ENCODE measurements around the gene FTL. TPM values are rescaled to one million over a fixed set of nuclear protein-coding genes. Genes with fewer than 3 reads are reported as not detected.
A peak's percentile ranks its signal among the peaks of the same experiment; 100 is the strongest.

FTL gene
- total and polyA plus RNA-seq, 4 donors, result 2,880 to 22,369 (median 12,158) TPM

DNA sequence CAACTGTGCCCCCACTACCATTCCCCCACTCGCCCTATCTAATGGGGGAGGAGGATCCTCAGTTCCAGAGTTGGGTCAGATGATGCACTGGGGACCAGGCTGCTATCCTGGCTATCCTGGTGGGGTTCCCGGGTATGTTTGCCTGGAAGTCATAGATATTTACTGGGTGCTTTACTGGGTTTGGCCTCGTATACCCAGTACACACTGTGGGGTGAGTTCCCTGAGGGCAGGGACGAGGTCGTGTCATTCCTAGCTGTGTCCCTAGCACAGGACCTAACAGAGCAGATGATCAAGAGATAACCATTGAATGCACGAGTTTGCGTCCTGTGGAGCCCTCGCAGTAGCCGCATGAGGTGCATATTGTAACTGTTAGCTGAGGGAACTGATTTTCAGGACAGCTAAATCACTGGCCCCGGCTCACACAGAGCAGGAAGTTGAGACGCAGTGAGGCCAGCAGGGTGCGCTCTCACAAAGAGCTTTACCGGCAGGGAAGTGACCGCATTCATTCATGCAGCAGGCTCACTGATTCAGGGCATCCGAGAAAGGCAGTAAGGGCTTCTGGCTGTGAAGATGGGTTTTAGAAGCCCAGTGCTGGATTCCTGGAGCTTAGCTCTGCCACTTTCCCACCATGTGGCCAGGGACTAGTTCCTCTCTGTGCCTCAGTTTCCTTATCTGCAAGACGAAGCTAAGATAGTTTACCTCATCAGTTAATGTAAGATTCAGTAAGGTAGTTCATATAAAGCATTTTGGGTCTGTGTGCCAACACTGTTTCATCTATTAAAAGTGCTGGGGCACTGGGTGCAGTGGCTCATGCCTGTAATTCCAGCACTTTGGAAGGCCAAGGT lies 34.6 kb downstream of the FTL start:
- Histone ChIP-seq H3K9me3 (ENCODE audit: control insufficient read depth in 4 of 4, insufficient read depth in 3 of 4, low read length in 3 of 4) (no peaks in the 10 kb centered on the region), H3K4me3 (no peak overlapping the region), H3K9ac (ENCODE audit: insufficient read depth in 1 of 2, low read length in 2 of 2) (no peak overlapping the region), H3K27me3 (ENCODE audit: control insufficient read depth in 3 of 3, insufficient read depth in 3 of 3, low read length in 2 of 3) (no peaks in the 10 kb centered on the region), H3K27ac (ENCODE audit: low read depth in 1 of 2, low read length in 1 of 2) (no peak overlapping the region), H3K36me3 (ENCODE audit: control insufficient read depth in 4 of 4, insufficient read depth in 4 of 4, low read length in 4 of 4) (peaks cover 5 to 12% (median 8%) of the 10 kb centered on the region in 4 donors), H3K4me1 (ENCODE audit: control insufficient read depth in 5 of 5, insufficient read depth in 5 of 5, low read length in 5 of 5) (peaks cover 0 to 4% (median 0%) of the 10 kb centered on the region in 5 donors)
- peak; percentile 37 to 66 (median 47) for DNase-seq
- no peak for ATAC-seq (ENCODE audit: insufficient read depth, low FRiP score)
- WGBS, 2 donors, result 61 to 71% methylated on average over 16 of the region's 16 CpGs
- TF ChIP-seq, protein P1, sequence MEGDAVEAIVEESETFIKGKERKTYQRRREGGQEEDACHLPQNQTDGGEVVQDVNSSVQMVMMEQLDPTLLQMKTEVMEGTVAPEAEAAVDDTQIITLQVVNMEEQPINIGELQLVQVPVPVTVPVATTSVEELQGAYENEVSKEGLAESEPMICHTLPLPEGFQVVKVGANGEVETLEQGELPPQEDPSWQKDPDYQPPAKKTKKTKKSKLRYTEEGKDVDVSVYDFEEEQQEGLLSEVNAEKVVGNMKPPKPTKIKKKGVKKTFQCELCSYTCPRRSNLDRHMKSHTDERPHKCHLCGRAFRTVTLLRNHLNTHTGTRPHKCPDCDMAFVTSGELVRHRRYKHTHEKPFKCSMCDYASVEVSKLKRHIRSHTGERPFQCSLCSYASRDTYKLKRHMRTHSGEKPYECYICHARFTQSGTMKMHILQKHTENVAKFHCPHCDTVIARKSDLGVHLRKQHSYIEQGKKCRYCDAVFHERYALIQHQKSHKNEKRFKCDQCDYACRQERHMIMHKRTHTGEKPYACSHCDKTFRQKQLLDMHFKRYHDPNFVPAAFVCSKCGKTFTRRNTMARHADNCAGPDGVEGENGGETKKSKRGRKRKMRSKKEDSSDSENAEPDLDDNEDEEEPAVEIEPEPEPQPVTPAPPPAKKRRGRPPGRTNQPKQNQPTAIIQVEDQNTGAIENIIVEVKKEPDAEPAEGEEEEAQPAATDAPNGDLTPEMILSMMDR (IDR thresholded peaks at IDR 0.05; ENCODE audit: control extremely low read depth, extremely low read depth), result peak; percentile 45

DNA sequence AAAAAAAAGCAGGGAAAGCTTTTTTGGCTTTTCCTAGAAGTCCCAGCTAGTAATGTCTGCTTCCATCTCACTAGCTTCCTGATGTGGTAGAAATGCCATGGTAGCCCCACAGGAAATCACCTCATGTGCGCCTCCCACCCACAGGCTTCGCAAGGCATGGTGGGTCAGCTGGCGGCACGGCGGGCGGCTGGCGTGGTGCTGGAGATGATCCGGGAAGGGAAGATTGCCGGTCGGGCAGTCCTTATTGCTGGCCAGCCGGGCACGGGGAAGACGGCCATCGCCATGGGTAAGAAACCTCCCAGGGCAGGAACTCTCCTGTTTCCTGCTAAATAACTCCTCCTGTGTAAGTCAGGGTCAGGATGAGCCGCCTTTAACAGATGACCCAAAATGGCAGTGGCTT lies 39.0 kb downstream of the FTL start:
- no peaks in the 10 kb centered on the region for H3K4me1 ChIP-seq (ENCODE audit: control insufficient read depth in 5 of 5, insufficient read depth in 5 of 5, low read length in 5 of 5)
- H3K9ac ChIP-seq (ENCODE audit: insufficient read depth in 1 of 2, low read length in 2 of 2), result no peak overlapping the region
- peaks cover 12 to 38% (median 16%) of the 10 kb centered on the region in 4 donors for H3K36me3 ChIP-seq (ENCODE audit: control insufficient read depth in 4 of 4, insufficient read depth in 4 of 4, low read length in 4 of 4)
- TF ChIP-seq, protein P1 (IDR thresholded peaks at IDR 0.05; ENCODE audit: control extremely low read depth, extremely low read depth), result no peak
- 98% methylated on average over 15 of the region's 15 CpGs for WGBS, 2 donors
- H3K27me3 ChIP-seq (ENCODE audit: control insufficient read depth in 3 of 3, insufficient read depth in 3 of 3, low read length in 2 of 3), result no peaks in the 10 kb centered on the region
- H3K4me3 ChIP-seq, result no peak overlapping the region
- ATAC-seq (ENCODE audit: insufficient read depth, low FRiP score) (no peak), DNase-seq (no peak)
- H3K9me3 ChIP-seq (ENCODE audit: control insufficient read depth in 4 of 4, insufficient read depth in 3 of 4, low read length in 3 of 4), result no peaks in the 10 kb centered on the region
- H3K27ac ChIP-seq (ENCODE audit: low read depth in 1 of 2, low read length in 1 of 2), result no peak overlapping the region

DNA sequence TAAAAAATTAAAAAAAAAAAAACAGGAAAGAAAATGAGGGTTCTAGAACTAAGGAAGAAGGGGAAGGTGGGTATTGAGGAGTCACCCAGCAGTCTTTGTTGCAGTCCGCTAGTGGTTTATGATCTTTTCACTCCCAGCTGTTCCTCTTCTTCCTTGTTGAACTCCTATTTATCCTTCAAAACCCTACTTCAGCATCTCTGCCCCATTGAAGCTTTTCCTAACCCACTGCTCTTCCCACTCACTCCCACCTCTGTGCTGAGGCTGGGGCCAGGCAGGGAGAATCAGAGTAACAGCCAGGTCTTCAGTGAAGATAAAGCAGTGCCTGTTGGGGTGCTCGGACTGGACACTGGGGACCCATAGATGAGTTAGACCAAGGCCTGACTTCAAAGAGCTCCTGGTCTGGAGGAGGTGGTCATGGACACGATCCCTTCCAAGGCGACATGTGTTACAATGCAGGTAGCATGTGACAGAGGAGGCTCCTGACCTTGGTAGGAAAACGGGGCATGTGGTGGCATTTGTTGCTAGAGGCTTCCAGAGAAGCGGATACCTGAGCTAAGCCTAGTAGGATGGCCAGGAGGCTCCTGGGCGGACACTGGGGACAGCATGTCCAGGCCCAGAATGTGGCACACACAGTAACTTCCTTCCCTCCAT lies 40.0 kb downstream of the FTL start:
- Histone ChIP-seq H3K4me1 (ENCODE audit: control insufficient read depth in 5 of 5, insufficient read depth in 5 of 5, low read length in 5 of 5) (no peaks in the 10 kb centered on the region), H3K9me3 (ENCODE audit: control insufficient read depth in 4 of 4, insufficient read depth in 3 of 4, low read length in 3 of 4) (no peaks in the 10 kb centered on the region), H3K27ac (ENCODE audit: low read depth in 1 of 2, low read length in 1 of 2) (no peak overlapping the region), H3K9ac (ENCODE audit: insufficient read depth in 1 of 2, low read length in 2 of 2) (no peak overlapping the region), H3K36me3 (ENCODE audit: control insufficient read depth in 4 of 4, insufficient read depth in 4 of 4, low read length in 4 of 4) (peaks cover 12 to 43% (median 22%) of the 10 kb centered on the region in 4 donors), H3K4me3 (no peak overlapping the region), H3K27me3 (ENCODE audit: control insufficient read depth in 3 of 3, insufficient read depth in 3 of 3, low read length in 2 of 3) (no peaks in the 10 kb centered on the region)
- no peak for DNase-seq
- ATAC-seq (ENCODE audit: insufficient read depth, low FRiP score), result no peak
- TF ChIP-seq, protein P1 (IDR thresholded peaks at IDR 0.05; ENCODE audit: control extremely low read depth, extremely low read depth), result no peak
- WGBS, 2 donors, result 95 to 99% methylated on average over 7 of the region's 7 CpGs

Data from lung (tissue), 12 donors.